Measurements from ENCODE around the gene FKBP10.

DNA sequence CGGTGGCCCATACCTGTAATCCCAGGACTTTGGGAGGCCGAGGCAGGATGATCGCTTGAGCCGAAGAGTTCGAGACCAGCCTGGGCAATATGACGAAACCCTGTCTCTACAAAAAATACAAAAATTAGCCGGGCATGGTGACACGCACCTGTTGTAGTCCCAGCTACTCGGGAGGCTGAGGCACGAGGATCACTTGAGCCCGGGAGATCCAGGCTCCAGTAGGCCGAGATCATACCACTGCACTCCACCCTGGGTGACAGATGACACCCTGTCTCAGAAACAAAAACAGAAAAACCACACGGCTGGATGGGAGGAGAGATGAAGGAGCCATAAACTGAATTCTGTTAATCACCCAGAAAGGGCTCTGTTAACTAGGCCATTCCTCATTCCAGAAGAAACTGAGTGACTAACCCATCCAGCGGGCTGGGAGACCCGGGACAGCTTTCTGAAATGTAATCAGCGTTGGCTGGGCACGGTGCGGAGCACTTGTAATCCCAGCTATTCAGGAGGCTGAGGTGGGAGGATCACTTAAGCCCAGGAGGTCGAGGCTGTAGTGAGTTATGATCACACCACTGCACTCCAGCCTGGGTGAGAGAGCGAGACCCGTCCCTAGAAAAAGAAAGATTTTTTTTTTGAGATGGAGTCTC, 23.9 kb downstream of the FKBP10 start:
- TF ChIP-seq POLR2A (IDR thresholded peaks at IDR 0.05) (no peak), POLR2AphosphoS5 (IDR thresholded peaks at IDR 0.05) (no peak)
- TF ChIP-seq, protein P1, sequence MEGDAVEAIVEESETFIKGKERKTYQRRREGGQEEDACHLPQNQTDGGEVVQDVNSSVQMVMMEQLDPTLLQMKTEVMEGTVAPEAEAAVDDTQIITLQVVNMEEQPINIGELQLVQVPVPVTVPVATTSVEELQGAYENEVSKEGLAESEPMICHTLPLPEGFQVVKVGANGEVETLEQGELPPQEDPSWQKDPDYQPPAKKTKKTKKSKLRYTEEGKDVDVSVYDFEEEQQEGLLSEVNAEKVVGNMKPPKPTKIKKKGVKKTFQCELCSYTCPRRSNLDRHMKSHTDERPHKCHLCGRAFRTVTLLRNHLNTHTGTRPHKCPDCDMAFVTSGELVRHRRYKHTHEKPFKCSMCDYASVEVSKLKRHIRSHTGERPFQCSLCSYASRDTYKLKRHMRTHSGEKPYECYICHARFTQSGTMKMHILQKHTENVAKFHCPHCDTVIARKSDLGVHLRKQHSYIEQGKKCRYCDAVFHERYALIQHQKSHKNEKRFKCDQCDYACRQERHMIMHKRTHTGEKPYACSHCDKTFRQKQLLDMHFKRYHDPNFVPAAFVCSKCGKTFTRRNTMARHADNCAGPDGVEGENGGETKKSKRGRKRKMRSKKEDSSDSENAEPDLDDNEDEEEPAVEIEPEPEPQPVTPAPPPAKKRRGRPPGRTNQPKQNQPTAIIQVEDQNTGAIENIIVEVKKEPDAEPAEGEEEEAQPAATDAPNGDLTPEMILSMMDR (IDR thresholded peaks at IDR 0.05): no peak

Measured in breast epithelium (tissue), 3 donors.